HCT116 (cell line): ENCODE results near the gene HS6ST3. TPM values are rescaled to one million over a fixed set of nuclear protein-coding genes. Genes with fewer than 3 reads are reported as not detected.

Experiments
- ATAC-seq: fragments of 200-7000 bp; cut with Tn5 transposase; 2 replicates; pipeline ENCODE4 v1.9.1; 2020; ENCODE audit warnings: mild to moderate bottlenecking, moderate library complexity
- BruUV-seq: library from RNA; stranded (reverse); fragments of 400-500 nt; replicated peaks from 2 replicates; lab custom pipeline; 2021; lab: Mats Ljungman, UMichigan
- CTCF ChIA-PET: fragments of 300-600 bp; sonication (Branson Sonifier 250); formaldehyde crosslinking; loops from one replicate; lab custom pipeline; 2021; ENCODE audit warnings: antibody characterized with exemption; lab: Charles Lee
- POLR2A ChIA-PET: fragments of 300-600, 350-600 bp; sonication (Branson Sonifier 250); formaldehyde crosslinking; loops from one replicate; lab custom pipeline; 2021; ENCODE audit warnings: antibody characterized with exemption; lab: Charles Lee
- RAD21 ChIA-PET, 2 experiments: fragments of 300-600 bp; sonication (Branson Sonifier 250); formaldehyde crosslinking; loops; one replicate each; lab custom pipeline; 2023; ENCODE audit warnings: low total read pairs in 2 of 2; ENCODE audit not compliant: uncharacterized antibody in 2 of 2, unreplicated experiment in 2 of 2, low non-redundant PET in 1 of 2; lab: Charles Lee
- DNase-seq: peaks from one replicate; pipeline ENCODE4 v3.0.0-alpha.2; 2010; ENCODE audit warnings: low read depth, low spot score
- H2AFZ ChIP-seq: fragments of 200-600 bp; shearing (Covaris generic), sonication (generic); 2 replicates; pipeline ENCODE4 v1.6.1; 2017; ENCODE audit warnings: low read depth, mixed run types, mixed read lengths, antibody characterized with exemption, low read length; ENCODE audit not compliant: poor library complexity, severe bottlenecking
- H3K27ac ChIP-seq: 2 replicates; pipeline ENCODE4 v1.5.1; 2012; ENCODE audit warnings: low read depth, low read length
- H3K27me3 ChIP-seq: fragments of 200-600 bp; sonication (generic); 2 replicates; pipeline ENCODE4 v1.6.1; 2016; ENCODE audit warnings: mixed run types, low read length, mixed read lengths; ENCODE audit not compliant: insufficient read depth
- H3K36me3 ChIP-seq, 2 experiments: fragments of 200-500 bp in 1 of 2; fragments of 200-600 bp in 1 of 2; sonication (Bioruptor generic) in 1 of 2; sonication (generic) in 1 of 2; 2 replicates each; pipeline versions ENCODE4 v1.5.1 to v1.6.1; 2014 to 2016; ENCODE audit warnings: low read length in 2 of 2, inconsistent platforms in 1 of 2, mixed read lengths in 1 of 2, mixed run types in 1 of 2; ENCODE audit not compliant: insufficient read depth in 2 of 2, control insufficient read depth in 1 of 2
- H3K4me1 ChIP-seq, 2 experiments: fragments of 200-600 bp in 1 of 2; sonication (generic) in 1 of 2; 2 replicates each; pipeline versions ENCODE4 v1.5.1 to v1.6.1; 2012 to 2017; ENCODE audit warnings: low read length in 2 of 2, inconsistent platforms in 1 of 2, mild to moderate bottlenecking in 1 of 2, mixed read lengths in 1 of 2, mixed run types in 1 of 2, moderate library complexity in 1 of 2; ENCODE audit not compliant: insufficient read depth in 2 of 2, control insufficient read depth in 1 of 2
- H3K4me2 ChIP-seq: fragments of 200-600 bp; sonication (generic); 2 replicates; pipeline ENCODE4 v1.6.1; 2017; ENCODE audit warnings: mixed run types, low read length, mixed read lengths
- H3K4me3 ChIP-seq, 2 experiments: fragments of 200-600 bp in 1 of 2; sonication (generic) in 1 of 2; replicated peaks in 1 of 2; 2 replicates each; pipeline ENCODE4 v1.5.1; 2011 to 2016; ENCODE audit warnings: low read length in 2 of 2, control low read depth in 1 of 2, low read depth in 1 of 2, mild to moderate bottlenecking in 1 of 2, mixed read lengths in 1 of 2, mixed run types in 1 of 2
- H3K79me2 ChIP-seq: fragments of 200-600 bp; sonication (generic); 2 replicates; pipeline ENCODE4 v1.6.1; 2017; ENCODE audit warnings: mild to moderate bottlenecking, mixed run types, low read length, moderate library complexity, mixed read lengths; ENCODE audit not compliant: insufficient read depth
- H3K9ac ChIP-seq: fragments of 200-600 bp; sonication (generic); 2 replicates; pipeline ENCODE4 v1.6.1; 2016; ENCODE audit warnings: low read length, mixed read lengths
- H3K9me2 ChIP-seq: fragments of 200-600 bp; sonication (generic), shearing (Covaris generic); 2 replicates; pipeline ENCODE4 v1.6.1; 2017; ENCODE audit warnings: mixed run types, mild to moderate bottlenecking, moderate library complexity; ENCODE audit not compliant: insufficient read depth
- H3K9me3 ChIP-seq, 2 experiments: fragments of 200-500 bp in 1 of 2; fragments of 200-600 bp in 1 of 2; sonication (Bioruptor generic) in 1 of 2; sonication (generic) in 1 of 2; 2 replicates each; pipeline ENCODE4 v1.6.1; 2014 to 2017; ENCODE audit warnings: low read length in 2 of 2, mixed read lengths in 2 of 2, inconsistent platforms in 1 of 2, low read depth in 1 of 2, mild to moderate bottlenecking in 1 of 2, mixed run types in 1 of 2, moderate library complexity in 1 of 2; ENCODE audit not compliant: control insufficient read depth in 1 of 2, insufficient read depth in 1 of 2
- H4K20me1 ChIP-seq: fragments of 200-600 bp; sonication (generic), shearing (Covaris generic); 2 replicates; pipeline ENCODE4 v1.6.1; 2017; ENCODE audit warnings: mixed run types, mild to moderate bottlenecking, moderate library complexity; ENCODE audit not compliant: insufficient read depth
- ATF3 ChIP-seq: IDR thresholded peaks from 2 replicates; pipeline ENCODE4 v1.6.1; 2012
- CBX3 ChIP-seq: IDR thresholded peaks from 2 replicates; pipeline ENCODE4 v1.6.1; 2012; ENCODE audit warnings: low read depth
- EGR1 ChIP-seq: IDR thresholded peaks from 2 replicates; pipeline ENCODE4 v1.6.1; 2012; ENCODE audit warnings: low read depth
- ELF1 ChIP-seq: IDR thresholded peaks from 2 replicates; pipeline ENCODE4 v1.6.1; 2012; ENCODE audit warnings: low read depth, borderline replicate concordance
- EZH2 ChIP-seq: fragments of 200-600 bp; sonication (generic); IDR thresholded peaks from 2 replicates; pipeline ENCODE4 v1.6.1; 2017; ENCODE audit warnings: antibody characterized with exemption, mixed run types
- EZH2phosphoT487 ChIP-seq: fragments of 200-600 bp; IDR thresholded peaks from 2 replicates; pipeline ENCODE4 v1.6.1; 2018; ENCODE audit warnings: antibody characterized with exemption, borderline replicate concordance
- FOSL1 ChIP-seq: IDR thresholded peaks from 2 replicates; pipeline ENCODE4 v1.6.1; 2012; ENCODE audit warnings: low read depth
- JUND ChIP-seq: IDR thresholded peaks from 2 replicates; pipeline ENCODE4 v1.6.1; 2012
- POLR2AphosphoS5 ChIP-seq: IDR thresholded peaks from 2 replicates; pipeline ENCODE4 v1.6.1; 2011; ENCODE audit warnings: mild to moderate bottlenecking, low read depth, low read length, moderate library complexity
- REST ChIP-seq: IDR thresholded peaks from 2 replicates; pipeline ENCODE4 v1.6.1; 2012; ENCODE audit warnings: low read depth
- SIN3A ChIP-seq: IDR thresholded peaks from 2 replicates; pipeline ENCODE4 v1.6.1; 2012; ENCODE audit warnings: low read depth
- SP1 ChIP-seq: IDR thresholded peaks from 2 replicates; pipeline ENCODE4 v1.6.1; 2012; ENCODE audit warnings: low read depth
- SRF ChIP-seq: IDR thresholded peaks from 2 replicates; pipeline ENCODE4 v1.6.1; 2012; ENCODE audit warnings: low read depth
- TCF7L2 ChIP-seq: IDR thresholded peaks from 2 replicates; pipeline ENCODE4 v1.7.0; 2011; ENCODE audit warnings: borderline replicate concordance, inconsistent platforms; ENCODE audit not compliant: insufficient read depth, insufficient read length; ENCODE audit errors: extremely low read depth
- YY1 ChIP-seq: IDR thresholded peaks from 2 replicates; pipeline ENCODE4 v1.6.1; 2011; ENCODE audit warnings: low read length, low read depth, moderate library complexity, mild to moderate bottlenecking; ENCODE audit not compliant: insufficient replicate concordance; ENCODE audit errors: extremely low read depth
- ZBTB33 ChIP-seq: IDR thresholded peaks from 2 replicates; pipeline ENCODE4 v1.6.1; 2011; ENCODE audit warnings: mild to moderate bottlenecking, low read length, moderate library complexity; ENCODE audit not compliant: insufficient replicate concordance; ENCODE audit errors: extremely low read depth
- ZFX ChIP-seq: fragments of 450-650 bp; IDR thresholded peaks from 2 replicates; pipeline ENCODE4 v1.6.1; 2017
- ZNF274 ChIP-seq: fragments of 200-500 bp; sonication (Bioruptor generic); IDR thresholded peaks from 2 replicates; pipeline ENCODE4 v1.6.1; 2014; ENCODE audit warnings: mild to moderate bottlenecking, low read depth, low read length, inconsistent platforms
- intact Hi-C: fragments of 100-400 bp; cut with micrococcal nuclease; formaldehyde crosslinking; loops from 2 replicates; pipeline ENCODE4 v1.10.0; 2022
- total RNA-seq: library from RNA; stranded (reverse); gene quantifications from one replicate; pipeline ENCODE4 v1.2.1, GENCODE V29; 2021; ENCODE audit not compliant: unreplicated experiment
- TF ChIP-seq, protein P1 (sequence below), 3 experiments: fragments of 200-600 bp in 1 of 3; sonication (generic) in 1 of 3; IDR thresholded peaks in 2 of 3; conservative IDR thresholded peaks in 1 of 3; 2 replicates each; pipeline ENCODE4 v1.5.1; 2012 to 2017; ENCODE audit warnings: low read depth in 2 of 3, low read length in 2 of 3, antibody characterized with exemption in 1 of 3, borderline replicate concordance in 1 of 3, control low read depth in 1 of 3, mild to moderate bottlenecking in 1 of 3, mixed read lengths in 1 of 3, mixed run types in 1 of 3, moderate library complexity in 1 of 3; ENCODE audit not compliant: insufficient read depth in 1 of 3
- TF ChIP-seq, protein P2 (sequence below): IDR thresholded peaks from 2 replicates; pipeline ENCODE4 v1.6.1; 2012

The HS6ST3 gene
- total RNA-seq, 1 experiment from 2014 or later: 0.10 TPM

GRCh38 chr13:96500953-96501352, 411.0 kb downstream of the HS6ST3 start:
- no peaks in the 10 kb centered on the region for H4K20me1 ChIP-seq
- no peaks in the 10 kb centered on the region for H3K9me2 ChIP-seq
- H3K4me2 ChIP-seq: no peak overlapping the region
- DNase-seq (no peak), ATAC-seq (no peak)
- H3K4me1 ChIP-seq: no peaks in the 10 kb centered on the region
- POLR2A ChIA-PET: no interaction called here
- no peaks in the 10 kb centered on the region for H3K9me3 ChIP-seq
- RAD21 ChIA-PET: no interaction called here
- H3K9ac ChIP-seq: no peak overlapping the region
- TF ChIP-seq EZH2phosphoT487: no peak
- no peak for TF ChIP-seq YY1
- no peak for TF ChIP-seq REST
- TF ChIP-seq, protein P1, sequence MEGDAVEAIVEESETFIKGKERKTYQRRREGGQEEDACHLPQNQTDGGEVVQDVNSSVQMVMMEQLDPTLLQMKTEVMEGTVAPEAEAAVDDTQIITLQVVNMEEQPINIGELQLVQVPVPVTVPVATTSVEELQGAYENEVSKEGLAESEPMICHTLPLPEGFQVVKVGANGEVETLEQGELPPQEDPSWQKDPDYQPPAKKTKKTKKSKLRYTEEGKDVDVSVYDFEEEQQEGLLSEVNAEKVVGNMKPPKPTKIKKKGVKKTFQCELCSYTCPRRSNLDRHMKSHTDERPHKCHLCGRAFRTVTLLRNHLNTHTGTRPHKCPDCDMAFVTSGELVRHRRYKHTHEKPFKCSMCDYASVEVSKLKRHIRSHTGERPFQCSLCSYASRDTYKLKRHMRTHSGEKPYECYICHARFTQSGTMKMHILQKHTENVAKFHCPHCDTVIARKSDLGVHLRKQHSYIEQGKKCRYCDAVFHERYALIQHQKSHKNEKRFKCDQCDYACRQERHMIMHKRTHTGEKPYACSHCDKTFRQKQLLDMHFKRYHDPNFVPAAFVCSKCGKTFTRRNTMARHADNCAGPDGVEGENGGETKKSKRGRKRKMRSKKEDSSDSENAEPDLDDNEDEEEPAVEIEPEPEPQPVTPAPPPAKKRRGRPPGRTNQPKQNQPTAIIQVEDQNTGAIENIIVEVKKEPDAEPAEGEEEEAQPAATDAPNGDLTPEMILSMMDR (IDR thresholded peaks at IDR 0.05 in 2 of 3, conservative IDR thresholded peaks at IDR 0.05 in 1 of 3; ENCODE audit: borderline replicate concordance in 1 of 3, insufficient read depth in 1 of 3, low read depth in 2 of 3, low read length in 2 of 3): no peak
- no peak for TF ChIP-seq FOSL1
- no peak for TF ChIP-seq SRF
- no peak for TF ChIP-seq ATF3
- TF ChIP-seq EZH2: no peak
- TF ChIP-seq EGR1: no peak
- TF ChIP-seq TCF7L2: no peak
- TF ChIP-seq SP1: no peak
- no peak for TF ChIP-seq ZBTB33
- TF ChIP-seq SIN3A: no peak
- TF ChIP-seq ZFX: no peak
- no peak for TF ChIP-seq POLR2AphosphoS5
- TF ChIP-seq ZNF274: no peak
- no peak for TF ChIP-seq CBX3
- no peak for TF ChIP-seq JUND
- TF ChIP-seq, protein P2, sequence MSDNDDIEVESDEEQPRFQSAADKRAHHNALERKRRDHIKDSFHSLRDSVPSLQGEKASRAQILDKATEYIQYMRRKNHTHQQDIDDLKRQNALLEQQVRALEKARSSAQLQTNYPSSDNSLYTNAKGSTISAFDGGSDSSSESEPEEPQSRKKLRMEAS: no peak
- no peak for TF ChIP-seq ELF1
- no TSS peak for BruUV-seq
- intact Hi-C loops: no loop called here
- no peak overlapping the region for H3K27ac ChIP-seq
- no peaks in the 10 kb centered on the region for H3K79me2 ChIP-seq
- 0 out of 2 replicates have a peak, but pooled peaks cover 6% of the 10 kb centered on the region for H3K27me3 ChIP-seq
- no peak overlapping the region for H2AFZ ChIP-seq
- H3K36me3 ChIP-seq: no peaks in the 10 kb centered on the region
- CTCF ChIA-PET: no interaction called here
- no peak overlapping the region for H3K4me3 ChIP-seq
